ENCODE data around the gene SLC35G3. TPM values are rescaled to one million over a fixed set of nuclear protein-coding genes. Genes with fewer than 3 reads are reported as not detected.

SLC35G3 gene
- total and polyA plus RNA-seq, 4 donors = not detected

DNA sequence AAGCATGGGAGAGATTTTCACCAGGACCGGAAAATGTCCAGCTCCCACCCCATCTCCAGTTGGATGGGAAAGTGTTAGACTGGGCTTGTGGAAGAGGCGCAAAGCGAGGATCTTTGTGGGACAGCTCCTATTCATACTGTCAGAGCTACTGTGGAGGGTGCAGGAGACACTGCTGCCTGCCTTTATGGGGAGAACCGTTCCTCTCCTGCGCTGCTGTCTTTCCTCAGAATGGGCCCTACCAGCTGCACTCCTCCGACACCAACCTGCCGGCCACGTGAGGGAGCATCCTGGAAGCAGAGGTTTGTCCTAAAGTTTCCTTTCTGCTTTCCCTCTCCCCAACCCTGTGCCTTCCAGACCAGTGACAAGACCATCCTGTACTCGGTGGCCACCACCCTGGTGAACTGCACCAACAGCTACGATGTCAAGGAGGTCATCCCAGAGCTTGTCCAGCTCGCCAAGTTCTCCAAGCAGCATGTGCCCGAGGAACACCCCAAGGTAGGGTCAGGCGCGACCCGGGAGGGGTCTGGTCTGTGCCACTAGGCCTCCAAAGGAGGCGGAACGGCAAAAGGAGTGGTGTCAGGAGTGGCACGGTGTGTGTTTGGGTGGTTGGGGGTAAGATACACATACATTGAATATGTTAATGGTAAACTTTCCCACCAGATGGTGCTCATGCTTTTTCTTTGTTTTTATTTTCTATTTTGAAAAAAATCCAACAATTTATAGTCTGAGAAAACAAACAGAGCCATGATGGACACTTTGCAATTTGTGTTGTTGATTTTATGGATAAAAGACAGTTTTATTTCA lies 23.0 kb downstream of the SLC35G3 start:
- H3K4me1 ChIP-seq (ENCODE audit: control insufficient read depth in 4 of 4, insufficient read depth in 4 of 4, low read length in 3 of 4) = peaks cover 0 to 2% (median 0%) of the 10 kb centered on the region in 4 donors
- WGBS = 75% methylated on average over 18 of the region's 18 CpGs
- no peak overlapping the region for H3K27ac ChIP-seq (ENCODE audit: low read depth in 1 of 2, low read length in 2 of 2)
- H3K9ac ChIP-seq (ENCODE audit: low read depth in 1 of 2, low read length in 2 of 2) = no peak overlapping the region
- H3K27me3 ChIP-seq (ENCODE audit: control insufficient read depth in 4 of 4, insufficient read depth in 4 of 4, low read length in 3 of 4) = peaks cover 0 to 3% (median 0%) of the 10 kb centered on the region in 4 donors
- TF ChIP-seq, protein P1, sequence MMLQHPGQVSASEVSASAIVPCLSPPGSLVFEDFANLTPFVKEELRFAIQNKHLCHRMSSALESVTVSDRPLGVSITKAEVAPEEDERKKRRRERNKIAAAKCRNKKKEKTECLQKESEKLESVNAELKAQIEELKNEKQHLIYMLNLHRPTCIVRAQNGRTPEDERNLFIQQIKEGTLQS (IDR thresholded peaks at IDR 0.05) = no peak
- TF ChIP-seq JUND (IDR thresholded peaks at IDR 0.05) (no peak), NR2F2 (IDR thresholded peaks at IDR 0.05) (no peak), RAD21 (IDR thresholded peaks at IDR 0.05) (peak; percentile 63 to 67), HNF4A (conservative IDR thresholded peaks at IDR 0.05) (no peak), GABPA (IDR thresholded peaks at IDR 0.05 in 1 of 2, conservative IDR thresholded peaks at IDR 0.05 in 1 of 2) (no peak), RXRA (IDR thresholded peaks at IDR 0.05) (no peak), YY1 (IDR thresholded peaks at IDR 0.05) (no peak)
- TF ChIP-seq, protein P2, sequence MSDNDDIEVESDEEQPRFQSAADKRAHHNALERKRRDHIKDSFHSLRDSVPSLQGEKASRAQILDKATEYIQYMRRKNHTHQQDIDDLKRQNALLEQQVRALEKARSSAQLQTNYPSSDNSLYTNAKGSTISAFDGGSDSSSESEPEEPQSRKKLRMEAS (IDR thresholded peaks at IDR 0.05) = no peak
- no peak overlapping the region for H3K4me3 ChIP-seq (ENCODE audit: low read depth in 1 of 3, low read length in 3 of 3)
- no peaks in the 10 kb centered on the region for H3K36me3 ChIP-seq (ENCODE audit: control insufficient read depth in 4 of 4, insufficient read depth in 3 of 4, low read depth in 1 of 4, low read length in 3 of 4)
- DNase-seq (ENCODE audit: low spot score) = no peak
- no peaks in the 10 kb centered on the region for H3K9me3 ChIP-seq (ENCODE audit: control insufficient read depth in 4 of 4, low read length in 3 of 4)

DNA sequence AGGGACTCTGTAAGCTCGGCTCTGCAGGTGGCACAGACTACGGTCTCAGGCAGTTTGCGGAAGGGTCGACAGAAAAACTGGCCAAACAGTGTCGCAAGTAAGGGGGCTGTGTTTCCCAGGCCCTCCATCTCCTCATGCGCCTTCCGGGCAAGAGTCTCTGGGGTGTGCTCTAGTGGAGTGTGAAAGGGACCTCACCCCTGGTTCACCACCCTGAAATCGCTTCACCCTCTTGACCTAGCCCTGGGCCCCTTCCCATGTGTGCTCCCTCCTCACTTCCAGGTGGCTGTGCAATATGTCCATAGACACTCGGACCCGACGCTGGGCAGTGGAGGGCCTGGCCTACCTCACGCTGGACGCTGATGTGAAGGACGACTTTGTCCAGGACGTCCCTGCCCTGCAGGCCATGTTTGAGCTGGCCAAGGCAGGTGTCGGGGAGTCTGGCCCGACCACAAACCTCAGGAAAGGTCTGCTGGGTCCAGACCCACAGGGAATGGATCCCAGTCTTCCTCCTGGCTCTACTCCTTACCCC lies 24.3 kb downstream of the SLC35G3 start:
- H3K4me3 ChIP-seq (ENCODE audit: low read depth in 1 of 3, low read length in 3 of 3) = no peak overlapping the region
- peaks cover 0 to 2% (median 0%) of the 10 kb centered on the region in 4 donors for H3K4me1 ChIP-seq (ENCODE audit: control insufficient read depth in 4 of 4, insufficient read depth in 4 of 4, low read length in 3 of 4)
- TF ChIP-seq, protein P3, sequence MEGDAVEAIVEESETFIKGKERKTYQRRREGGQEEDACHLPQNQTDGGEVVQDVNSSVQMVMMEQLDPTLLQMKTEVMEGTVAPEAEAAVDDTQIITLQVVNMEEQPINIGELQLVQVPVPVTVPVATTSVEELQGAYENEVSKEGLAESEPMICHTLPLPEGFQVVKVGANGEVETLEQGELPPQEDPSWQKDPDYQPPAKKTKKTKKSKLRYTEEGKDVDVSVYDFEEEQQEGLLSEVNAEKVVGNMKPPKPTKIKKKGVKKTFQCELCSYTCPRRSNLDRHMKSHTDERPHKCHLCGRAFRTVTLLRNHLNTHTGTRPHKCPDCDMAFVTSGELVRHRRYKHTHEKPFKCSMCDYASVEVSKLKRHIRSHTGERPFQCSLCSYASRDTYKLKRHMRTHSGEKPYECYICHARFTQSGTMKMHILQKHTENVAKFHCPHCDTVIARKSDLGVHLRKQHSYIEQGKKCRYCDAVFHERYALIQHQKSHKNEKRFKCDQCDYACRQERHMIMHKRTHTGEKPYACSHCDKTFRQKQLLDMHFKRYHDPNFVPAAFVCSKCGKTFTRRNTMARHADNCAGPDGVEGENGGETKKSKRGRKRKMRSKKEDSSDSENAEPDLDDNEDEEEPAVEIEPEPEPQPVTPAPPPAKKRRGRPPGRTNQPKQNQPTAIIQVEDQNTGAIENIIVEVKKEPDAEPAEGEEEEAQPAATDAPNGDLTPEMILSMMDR (IDR thresholded peaks at IDR 0.05; ENCODE audit: low read depth, low read length, missing input control) = no peak
- TF ChIP-seq HNF4G (IDR thresholded peaks at IDR 0.05) (no peak), JUND (IDR thresholded peaks at IDR 0.05) (no peak), FOXA2 (IDR thresholded peaks at IDR 0.05) (no peak), GABPA (IDR thresholded peaks at IDR 0.05 in 1 of 2, conservative IDR thresholded peaks at IDR 0.05 in 1 of 2) (no peak), YY1 (IDR thresholded peaks at IDR 0.05) (no peak), RAD21 (IDR thresholded peaks at IDR 0.05) (no peak), NR2F2 (IDR thresholded peaks at IDR 0.05) (no peak), EGR1 (IDR thresholded peaks at IDR 0.05; ENCODE audit: low read depth in 2 of 2) (no peak), SP1 (IDR thresholded peaks at IDR 0.05) (no peak), FOXA1 (IDR thresholded peaks at IDR 0.05) (no peak)
- TF ChIP-seq, protein P4, sequence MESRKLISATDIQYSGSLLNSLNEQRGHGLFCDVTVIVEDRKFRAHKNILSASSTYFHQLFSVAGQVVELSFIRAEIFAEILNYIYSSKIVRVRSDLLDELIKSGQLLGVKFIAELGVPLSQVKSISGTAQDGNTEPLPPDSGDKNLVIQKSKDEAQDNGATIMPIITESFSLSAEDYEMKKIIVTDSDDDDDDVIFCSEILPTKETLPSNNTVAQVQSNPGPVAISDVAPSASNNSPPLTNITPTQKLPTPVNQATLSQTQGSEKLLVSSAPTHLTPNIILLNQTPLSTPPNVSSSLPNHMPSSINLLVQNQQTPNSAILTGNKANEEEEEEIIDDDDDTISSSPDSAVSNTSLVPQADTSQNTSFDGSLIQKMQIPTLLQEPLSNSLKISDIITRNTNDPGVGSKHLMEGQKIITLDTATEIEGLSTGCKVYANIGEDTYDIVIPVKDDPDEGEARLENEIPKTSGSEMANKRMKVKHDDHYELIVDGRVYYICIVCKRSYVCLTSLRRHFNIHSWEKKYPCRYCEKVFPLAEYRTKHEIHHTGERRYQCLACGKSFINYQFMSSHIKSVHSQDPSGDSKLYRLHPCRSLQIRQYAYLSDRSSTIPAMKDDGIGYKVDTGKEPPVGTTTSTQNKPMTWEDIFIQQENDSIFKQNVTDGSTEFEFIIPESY (IDR thresholded peaks at IDR 0.05) = no peak
- TF ChIP-seq, protein P2 (IDR thresholded peaks at IDR 0.05) = no peak
- TF ChIP-seq, protein P5, sequence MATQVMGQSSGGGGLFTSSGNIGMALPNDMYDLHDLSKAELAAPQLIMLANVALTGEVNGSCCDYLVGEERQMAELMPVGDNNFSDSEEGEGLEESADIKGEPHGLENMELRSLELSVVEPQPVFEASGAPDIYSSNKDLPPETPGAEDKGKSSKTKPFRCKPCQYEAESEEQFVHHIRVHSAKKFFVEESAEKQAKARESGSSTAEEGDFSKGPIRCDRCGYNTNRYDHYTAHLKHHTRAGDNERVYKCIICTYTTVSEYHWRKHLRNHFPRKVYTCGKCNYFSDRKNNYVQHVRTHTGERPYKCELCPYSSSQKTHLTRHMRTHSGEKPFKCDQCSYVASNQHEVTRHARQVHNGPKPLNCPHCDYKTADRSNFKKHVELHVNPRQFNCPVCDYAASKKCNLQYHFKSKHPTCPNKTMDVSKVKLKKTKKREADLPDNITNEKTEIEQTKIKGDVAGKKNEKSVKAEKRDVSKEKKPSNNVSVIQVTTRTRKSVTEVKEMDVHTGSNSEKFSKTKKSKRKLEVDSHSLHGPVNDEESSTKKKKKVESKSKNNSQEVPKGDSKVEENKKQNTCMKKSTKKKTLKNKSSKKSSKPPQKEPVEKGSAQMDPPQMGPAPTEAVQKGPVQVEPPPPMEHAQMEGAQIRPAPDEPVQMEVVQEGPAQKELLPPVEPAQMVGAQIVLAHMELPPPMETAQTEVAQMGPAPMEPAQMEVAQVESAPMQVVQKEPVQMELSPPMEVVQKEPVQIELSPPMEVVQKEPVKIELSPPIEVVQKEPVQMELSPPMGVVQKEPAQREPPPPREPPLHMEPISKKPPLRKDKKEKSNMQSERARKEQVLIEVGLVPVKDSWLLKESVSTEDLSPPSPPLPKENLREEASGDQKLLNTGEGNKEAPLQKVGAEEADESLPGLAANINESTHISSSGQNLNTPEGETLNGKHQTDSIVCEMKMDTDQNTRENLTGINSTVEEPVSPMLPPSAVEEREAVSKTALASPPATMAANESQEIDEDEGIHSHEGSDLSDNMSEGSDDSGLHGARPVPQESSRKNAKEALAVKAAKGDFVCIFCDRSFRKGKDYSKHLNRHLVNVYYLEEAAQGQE (IDR thresholded peaks at IDR 0.05) = no peak
- TF ChIP-seq, protein P1 (IDR thresholded peaks at IDR 0.05) = no peak
- no peaks in the 10 kb centered on the region for H3K9me3 ChIP-seq (ENCODE audit: control insufficient read depth in 4 of 4, low read length in 3 of 4)
- H3K27me3 ChIP-seq (ENCODE audit: control insufficient read depth in 4 of 4, insufficient read depth in 4 of 4, low read length in 3 of 4) = peaks cover 0 to 3% (median 0%) of the 10 kb centered on the region in 4 donors
- DNase-seq (ENCODE audit: low spot score) = no peak
- H3K36me3 ChIP-seq (ENCODE audit: control insufficient read depth in 4 of 4, insufficient read depth in 3 of 4, low read depth in 1 of 4, low read length in 3 of 4) = no peaks in the 10 kb centered on the region
- no peak overlapping the region for H3K27ac ChIP-seq (ENCODE audit: low read depth in 1 of 2, low read length in 2 of 2)
- no peak overlapping the region for H3K9ac ChIP-seq (ENCODE audit: low read depth in 1 of 2, low read length in 2 of 2)
- WGBS = 84% methylated on average over 17 of the region's 17 CpGs
